K562 (cell line): Measurements from ENCODE around the gene ZNF408. TPM values are rescaled to one million over a fixed set of nuclear protein-coding genes. Genes with fewer than 3 reads are reported as not detected.

ENCODE experiments used
- CTCF ChIP-seq, 3 experiments: IDR thresholded peaks in 2 of 3; conservative IDR thresholded peaks in 1 of 3; 2 replicates each; pipeline ENCODE4 v1.5.1; 2011 to 2012; ENCODE audit warnings: low read length in 3 of 3, mild to moderate bottlenecking in 3 of 3, control low read depth in 2 of 3, improper control_type of control experiment in 1 of 3, inconsistent platforms in 1 of 3, low read depth in 1 of 3, mixed read lengths in 1 of 3, moderate library complexity in 1 of 3; ENCODE audit not compliant: insufficient read depth in 2 of 3
- GATA2 ChIP-seq: sonication (generic); formaldehyde crosslinking; IDR thresholded peaks from 2 replicates; pipeline ENCODE4 v1.4.0; 2020; ENCODE audit warnings: mild to moderate bottlenecking, missing genetic modification reagents
- HDAC3 ChIP-seq: fragments of 450-650 bp; IDR thresholded peaks from 2 replicates; pipeline ENCODE4 v1.6.1; 2018; ENCODE audit warnings: borderline replicate concordance, mild to moderate bottlenecking, moderate library complexity; ENCODE audit not compliant: partially characterized antibody
- NBN ChIP-seq: fragments of 450-650 bp; IDR thresholded peaks from 2 replicates; pipeline ENCODE4 v1.6.1; 2016; ENCODE audit warnings: low read depth, mild to moderate bottlenecking
- PRDM10 ChIP-seq: fragments of 450-650 bp; IDR thresholded peaks from 2 replicates; pipeline ENCODE4 v1.6.1; 2018; ENCODE audit not compliant: partially characterized antibody
- RHOXF2B ChIP-seq: fragments of 250-450 bp; sonication (Bioruptor Pico); conservative IDR thresholded peaks from 2 replicates; pipeline ENCODE4 v1.5.1; 2021
- SAFB2 ChIP-seq: fragments of 200-400 bp; formaldehyde crosslinking; IDR thresholded peaks from 2 replicates; pipeline ENCODE4 v1.6.1; 2018; ENCODE audit warnings: borderline replicate concordance, low read length, low read depth, moderate library complexity; ENCODE audit not compliant: severe bottlenecking
- TCF3 ChIP-seq: sonication (generic); formaldehyde crosslinking; IDR thresholded peaks from 2 replicates; pipeline ENCODE4 v1.4.0; 2020; ENCODE audit warnings: mild to moderate bottlenecking, missing genetic modification reagents
- ZBTB40 ChIP-seq, 2 experiments: fragments of 450-650 bp in 1 of 2; sonication (generic) in 1 of 2; formaldehyde crosslinking in 1 of 2; IDR thresholded peaks; 2 replicates each; pipeline versions ENCODE4 v1.7.1 to v1.9.0; 2016 to 2022; ENCODE audit warnings: inconsistent platforms in 1 of 2, mild to moderate bottlenecking in 1 of 2, missing genetic modification reagents in 1 of 2
- polyA plus RNA-seq, 8 experiments: library from polyadenylated mRNA; depleted of rRNA in 4 of 8; stranded (reverse) in 5 of 8; unstranded in 3 of 8; fragments of >200 nt; fragmentation: Nextera tagmentation in 2 of 8; fragmentation: Illumina TruSeq in 1 of 8; extraction: Ambion mirVana in 2 of 8; extraction: Trizol in 1 of 8; gene quantifications; 2 replicates each; pipeline versions ENCODE4 v1.2.1 to v1.2.3, GENCODE V29; 2011 to 2014; ENCODE audit warnings: inconsistent platforms in 1 of 8, missing spikeins in 1 of 8
- total RNA-seq, 7 experiments: library from RNA; depleted of rRNA in 6 of 7; stranded (reverse); fragments of >200 nt in 6 of 7; fragmentation: Illumina TruSeq in 2 of 7; extraction: Trizol in 2 of 7; gene quantifications; 2 replicates each; pipeline versions ENCODE4 v1.2.1 to v1.2.3, GENCODE V29; 2011 to 2021; ENCODE audit warnings: low replicate concordance in 1 of 7

Gene ZNF408
- total and polyA plus RNA-seq, 9 of the 15 experiments (the other 6 are each of a cell fraction or from before 2014, with no cell fraction given), result 0.15 to 18.4 (median 7.4) TPM

GRCh38 chr11:46700241-46701077 is at the start of gene ZNF408, which contains the start of gene ARHGAP1 (continued):
- TF ChIP-seq CTCF (IDR thresholded peaks at IDR 0.05 in 2 of 3, conservative IDR thresholded peaks at IDR 0.05 in 1 of 3; ENCODE audit: insufficient read depth in 2 of 3, low read depth in 1 of 3, low read length in 3 of 3) (no peak; a peak in 1 of 6 replicates), ZBTB40 (IDR thresholded peaks at IDR 0.05) (peak; percentile 100), ZBTB40 (CRISPR knock-in tag; IDR thresholded peaks at IDR 0.05) (no peak), SAFB2 (no peak), RHOXF2B (CRISPR knock-in tag) (no peak), NBN (peak; percentile 87; the same call in 1 of the 2 replicates), TCF3 (peak; percentile 27; the same call in 1 of the 2 replicates), HDAC3 (peak; percentile 82), PRDM10 (peak; percentile 32), GATA2 (CRISPR knock-in tag) (no peak)
